ENCODE measurements around the gene BRPF1. TPM values are rescaled to one million over a fixed set of nuclear protein-coding genes. Genes with fewer than 3 reads are reported as not detected.

BRPF1 gene
- total and polyA plus RNA-seq, 10 of the 15 experiments (the other 5 are each of a cell fraction or from before 2014, with no cell fraction given), result 1.2 to 25.3 (median 13.6) TPM

- TF ChIP-seq MTA2 (IDR thresholded peaks at IDR 0.05; ENCODE audit: low read depth) (0 out of 2 replicates have a peak, but pooled peaks have one; percentile 14), NFYB (IDR thresholded peaks at IDR 0.05; ENCODE audit: insufficient read depth, low read depth, low read length) (no peak), RELB (IDR thresholded peaks at IDR 0.05; ENCODE audit: low read depth) (peak; percentile 87), NR2C1 (IDR thresholded peaks at IDR 0.05) (no peak), YY1 (IDR thresholded peaks at IDR 0.05; ENCODE audit: low read depth, low read length) (peak; percentile 73), WRNIP1 (IDR thresholded peaks at IDR 0.05; ENCODE audit: borderline replicate concordance, low read depth, low read length) (no peak), SMAD5 (IDR thresholded peaks at IDR 0.05; ENCODE audit: low read depth) (peak; percentile 63), CBX3 (IDR thresholded peaks at IDR 0.05; ENCODE audit: borderline replicate concordance, low read depth) (no peak), PML (IDR thresholded peaks at IDR 0.05; ENCODE audit: low read length) (peak; percentile 61), MLLT1 (IDR thresholded peaks at IDR 0.05) (peak; percentile 63; the same call in 1 of the 2 replicates), TCF12 (IDR thresholded peaks at IDR 0.05; ENCODE audit: low read depth, low read length) (0 out of 2 replicates have a peak, but pooled peaks have one; percentile 29)
- TF ChIP-seq, protein P1, sequence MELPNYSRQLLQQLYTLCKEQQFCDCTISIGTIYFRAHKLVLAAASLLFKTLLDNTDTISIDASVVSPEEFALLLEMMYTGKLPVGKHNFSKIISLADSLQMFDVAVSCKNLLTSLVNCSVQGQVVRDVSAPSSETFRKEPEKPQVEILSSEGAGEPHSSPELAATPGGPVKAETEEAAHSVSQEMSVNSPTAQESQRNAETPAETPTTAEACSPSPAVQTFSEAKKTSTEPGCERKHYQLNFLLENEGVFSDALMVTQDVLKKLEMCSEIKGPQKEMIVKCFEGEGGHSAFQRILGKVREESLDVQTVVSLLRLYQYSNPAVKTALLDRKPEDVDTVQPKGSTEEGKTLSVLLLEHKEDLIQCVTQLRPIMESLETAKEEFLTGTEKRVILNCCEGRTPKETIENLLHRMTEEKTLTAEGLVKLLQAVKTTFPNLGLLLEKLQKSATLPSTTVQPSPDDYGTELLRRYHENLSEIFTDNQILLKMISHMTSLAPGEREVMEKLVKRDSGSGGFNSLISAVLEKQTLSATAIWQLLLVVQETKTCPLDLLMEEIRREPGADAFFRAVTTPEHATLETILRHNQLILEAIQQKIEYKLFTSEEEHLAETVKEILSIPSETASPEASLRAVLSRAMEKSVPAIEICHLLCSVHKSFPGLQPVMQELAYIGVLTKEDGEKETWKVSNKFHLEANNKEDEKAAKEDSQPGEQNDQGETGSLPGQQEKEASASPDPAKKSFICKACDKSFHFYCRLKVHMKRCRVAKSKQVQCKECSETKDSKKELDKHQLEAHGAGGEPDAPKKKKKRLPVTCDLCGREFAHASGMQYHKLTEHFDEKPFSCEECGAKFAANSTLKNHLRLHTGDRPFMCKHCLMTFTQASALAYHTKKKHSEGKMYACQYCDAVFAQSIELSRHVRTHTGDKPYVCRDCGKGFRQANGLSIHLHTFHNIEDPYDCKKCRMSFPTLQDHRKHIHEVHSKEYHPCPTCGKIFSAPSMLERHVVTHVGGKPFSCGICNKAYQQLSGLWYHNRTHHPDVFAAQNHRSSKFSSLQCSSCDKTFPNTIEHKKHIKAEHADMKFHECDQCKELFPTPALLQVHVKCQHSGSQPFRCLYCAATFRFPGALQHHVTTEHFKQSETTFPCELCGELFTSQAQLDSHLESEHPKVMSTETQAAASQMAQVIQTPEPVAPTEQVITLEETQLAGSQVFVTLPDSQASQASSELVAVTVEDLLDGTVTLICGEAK (IDR thresholded peaks at IDR 0.05; ENCODE audit: borderline replicate concordance), result peak; percentile 85; the same call in 1 of the 2 replicates
- TF ChIP-seq, protein P2, sequence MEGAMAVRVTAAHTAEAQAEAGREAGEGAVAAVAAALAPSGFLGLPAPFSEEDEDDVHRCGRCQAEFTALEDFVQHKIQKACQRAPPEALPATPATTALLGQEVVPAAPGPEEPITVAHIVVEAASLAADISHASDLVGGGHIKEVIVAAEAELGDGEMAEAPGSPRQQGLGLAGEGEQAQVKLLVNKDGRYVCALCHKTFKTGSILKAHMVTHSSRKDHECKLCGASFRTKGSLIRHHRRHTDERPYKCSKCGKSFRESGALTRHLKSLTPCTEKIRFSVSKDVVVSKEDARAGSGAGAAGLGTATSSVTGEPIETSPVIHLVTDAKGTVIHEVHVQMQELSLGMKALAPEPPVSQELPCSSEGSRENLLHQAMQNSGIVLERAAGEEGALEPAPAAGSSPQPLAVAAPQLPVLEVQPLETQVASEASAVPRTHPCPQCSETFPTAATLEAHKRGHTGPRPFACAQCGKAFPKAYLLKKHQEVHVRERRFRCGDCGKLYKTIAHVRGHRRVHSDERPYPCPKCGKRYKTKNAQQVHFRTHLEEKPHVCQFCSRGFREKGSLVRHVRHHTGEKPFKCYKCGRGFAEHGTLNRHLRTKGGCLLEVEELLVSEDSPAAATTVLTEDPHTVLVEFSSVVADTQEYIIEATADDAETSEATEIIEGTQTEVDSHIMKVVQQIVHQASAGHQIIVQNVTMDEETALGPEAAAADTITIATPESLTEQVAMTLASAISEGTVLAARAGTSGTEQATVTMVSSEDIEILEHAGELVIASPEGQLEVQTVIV (IDR thresholded peaks at IDR 0.05; ENCODE audit: borderline replicate concordance, partially characterized antibody), result peak; percentile 87
- TF ChIP-seq, protein P3, sequence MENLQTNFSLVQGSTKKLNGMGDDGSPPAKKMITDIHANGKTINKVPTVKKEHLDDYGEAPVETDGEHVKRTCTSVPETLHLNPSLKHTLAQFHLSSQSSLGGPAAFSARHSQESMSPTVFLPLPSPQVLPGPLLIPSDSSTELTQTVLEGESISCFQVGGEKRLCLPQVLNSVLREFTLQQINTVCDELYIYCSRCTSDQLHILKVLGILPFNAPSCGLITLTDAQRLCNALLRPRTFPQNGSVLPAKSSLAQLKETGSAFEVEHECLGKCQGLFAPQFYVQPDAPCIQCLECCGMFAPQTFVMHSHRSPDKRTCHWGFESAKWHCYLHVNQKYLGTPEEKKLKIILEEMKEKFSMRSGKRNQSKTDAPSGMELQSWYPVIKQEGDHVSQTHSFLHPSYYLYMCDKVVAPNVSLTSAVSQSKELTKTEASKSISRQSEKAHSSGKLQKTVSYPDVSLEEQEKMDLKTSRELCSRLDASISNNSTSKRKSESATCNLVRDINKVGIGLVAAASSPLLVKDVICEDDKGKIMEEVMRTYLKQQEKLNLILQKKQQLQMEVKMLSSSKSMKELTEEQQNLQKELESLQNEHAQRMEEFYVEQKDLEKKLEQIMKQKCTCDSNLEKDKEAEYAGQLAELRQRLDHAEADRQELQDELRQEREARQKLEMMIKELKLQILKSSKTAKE (IDR thresholded peaks at IDR 0.05; ENCODE audit: low read depth, poor library complexity, severe bottlenecking), result peak; percentile 98
- TF ChIP-seq, protein P4, sequence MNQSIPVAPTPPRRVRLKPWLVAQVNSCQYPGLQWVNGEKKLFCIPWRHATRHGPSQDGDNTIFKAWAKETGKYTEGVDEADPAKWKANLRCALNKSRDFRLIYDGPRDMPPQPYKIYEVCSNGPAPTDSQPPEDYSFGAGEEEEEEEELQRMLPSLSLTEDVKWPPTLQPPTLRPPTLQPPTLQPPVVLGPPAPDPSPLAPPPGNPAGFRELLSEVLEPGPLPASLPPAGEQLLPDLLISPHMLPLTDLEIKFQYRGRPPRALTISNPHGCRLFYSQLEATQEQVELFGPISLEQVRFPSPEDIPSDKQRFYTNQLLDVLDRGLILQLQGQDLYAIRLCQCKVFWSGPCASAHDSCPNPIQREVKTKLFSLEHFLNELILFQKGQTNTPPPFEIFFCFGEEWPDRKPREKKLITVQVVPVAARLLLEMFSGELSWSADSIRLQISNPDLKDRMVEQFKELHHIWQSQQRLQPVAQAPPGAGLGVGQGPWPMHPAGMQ (IDR thresholded peaks at IDR 0.05; ENCODE audit: borderline replicate concordance), result peak; percentile 72
Measured at GRCh38 chr3:9792405-9793160, 61.0 kb downstream of the BRPF1 start, which contains the start of the genes ARPC4 and TADA3 (continued).

Measured in GM12878 (cell line).